OCI-LY7 (cell line): ENCODE measurements around the gene PPHLN1. TPM values are rescaled to one million over a fixed set of nuclear protein-coding genes. Genes with fewer than 3 reads are reported as not detected.

Experiments used
- BruUV-seq: library from RNA; stranded (reverse); fragments of 400-500 nt; replicated peaks from 2 replicates; lab custom pipeline; 2021; lab: Mats Ljungman, UMichigan
- CTCF ChIA-PET: fragments of 300-600 bp; sonication (Branson Sonifier 250); formaldehyde crosslinking; loops from one replicate; lab custom pipeline; 2022; ENCODE audit warnings: antibody characterized with exemption; ENCODE audit not compliant: unreplicated experiment; lab: Charles Lee
- POLR2A ChIA-PET: fragments of 300-600 bp; sonication (Branson Sonifier 250); formaldehyde crosslinking; loops from one replicate; lab custom pipeline; 2022; ENCODE audit warnings: antibody characterized with exemption; lab: Charles Lee
- DNase-seq: peaks from one replicate; pipeline ENCODE4 v3.0.0-alpha.2; 2015; ENCODE audit warnings: low spot score
- H2AFZ ChIP-seq: fragments of 200-600 bp; sonication (generic), shearing (Covaris generic); 2 replicates; pipeline ENCODE4 v1.6.1; 2014; ENCODE audit warnings: mild to moderate bottlenecking, antibody characterized with exemption, low read length, moderate library complexity
- H3K27ac ChIP-seq: fragments of 200-600 bp; sonication (generic); 2 replicates; pipeline ENCODE4 v1.5.1; 2014; ENCODE audit warnings: mixed run types, low read depth, mild to moderate bottlenecking, moderate library complexity, low read length, inconsistent platforms; ENCODE audit not compliant: poor library complexity, severe bottlenecking
- H3K36me3 ChIP-seq: fragments of 200-600 bp; sonication (generic); 2 replicates; pipeline ENCODE4 v1.6.1; 2014; ENCODE audit warnings: mild to moderate bottlenecking, antibody characterized with exemption, low read length, moderate library complexity, mixed read lengths; ENCODE audit not compliant: insufficient read depth
- H3K4me1 ChIP-seq: fragments of 200-600 bp; sonication (generic); 2 replicates; pipeline ENCODE4 v1.5.1; 2014; ENCODE audit warnings: mild to moderate bottlenecking, low read length; ENCODE audit not compliant: insufficient read depth, poor library complexity, severe bottlenecking
- H3K4me2 ChIP-seq: fragments of 200-600 bp; sonication (generic); 2 replicates; pipeline ENCODE4 v1.6.1; 2014; ENCODE audit warnings: mild to moderate bottlenecking, low read length
- H3K4me3 ChIP-seq: fragments of 200-600 bp; sonication (generic); 2 replicates; pipeline ENCODE4 v1.5.1; 2014; ENCODE audit warnings: mild to moderate bottlenecking, low read depth, low read length; ENCODE audit not compliant: poor library complexity, severe bottlenecking
- H3K79me2 ChIP-seq: fragments of 200-600 bp; sonication (generic); 2 replicates; pipeline ENCODE4 v1.6.1; 2016; ENCODE audit warnings: low read depth, mild to moderate bottlenecking, low read length, moderate library complexity, mixed read lengths; ENCODE audit not compliant: insufficient read depth
- H3K9me2 ChIP-seq: fragments of 200-600 bp; sonication (generic); 2 replicates; pipeline ENCODE4 v1.6.1; 2016; ENCODE audit warnings: mild to moderate bottlenecking, low read length, mixed read lengths; ENCODE audit not compliant: insufficient read depth
- H3K9me3 ChIP-seq: fragments of 200-600 bp; sonication (generic); 2 replicates; pipeline ENCODE4 v1.6.1; 2014; ENCODE audit warnings: mild to moderate bottlenecking, mixed run types, low read length, mixed read lengths
- H4K20me1 ChIP-seq: fragments of 200-600 bp; sonication (generic); 2 replicates; pipeline ENCODE4 v1.6.1; 2014; ENCODE audit warnings: mild to moderate bottlenecking, antibody characterized with exemption, low read length, moderate library complexity, mixed read lengths; ENCODE audit not compliant: insufficient read depth
- CTCF ChIP-seq: fragments of 200-600 bp; sonication (generic); conservative IDR thresholded peaks from 2 replicates; pipeline ENCODE4 v1.5.1; 2014; ENCODE audit warnings: mild to moderate bottlenecking, antibody characterized with exemption, low read length, moderate library complexity, mixed read lengths
- EZH2phosphoT487 ChIP-seq: fragments of 200-600 bp; sonication (generic); IDR thresholded peaks from 2 replicates; pipeline ENCODE4 v1.6.1; 2018; ENCODE audit warnings: low read depth, borderline replicate concordance, mild to moderate bottlenecking, mixed run types, antibody characterized with exemption, low read length, moderate library complexity, mixed read lengths
- intact Hi-C: fragments of 100-400 bp; cut with micrococcal nuclease; formaldehyde crosslinking; loops from one replicate; pipeline ENCODE4 v1.10.0; 2022; ENCODE audit not compliant: unreplicated experiment
- total RNA-seq, 2 experiments: library from RNA; depleted of rRNA in 1 of 2; stranded (reverse); fragments of >200 nt in 1 of 2; shearing (Covaris generic) in 1 of 2; gene quantifications; 2 replicates each; pipeline ENCODE4 v1.2.3, GENCODE V29; 2014 to 2022

Gene PPHLN1
- total RNA-seq, 2 experiments from 2014 or later: 95.3 to 97.6 TPM

- Histone ChIP-seq H2AFZ (no peak overlapping the region), H4K20me1 (no peaks in the 10 kb centered on the region; the same call in 1 of the 2 replicates), H3K79me2 (peaks cover 24% of the 10 kb centered on the region; the same call in 1 of the 2 replicates), H3K36me3 (peaks cover 93% of the 10 kb centered on the region), H3K4me1 (peaks cover 8% of the 10 kb centered on the region), H3K9me2 (no peaks in the 10 kb centered on the region), H3K27ac (no peak overlapping the region), H3K4me3 (no peak overlapping the region), H3K9me3 (no peaks in the 10 kb centered on the region), H3K4me2 (no peak overlapping the region)
- TF ChIP-seq EZH2phosphoT487: no peak
- no peak for TF ChIP-seq CTCF
- intact Hi-C loops: no loop called here
- POLR2A ChIA-PET: interaction anchor here (0.6 to 1.0 kb wide), 2 partner anchors 15 to 17 kb away, joined by 3 to 4 read pairs; no protein-coding TSS in a partner anchor
- BruUV-seq: no TSS peak
- DNase-seq: no peak
- CTCF ChIA-PET: no interaction called here
Measured at GRCh38 chr12:42356344-42356743, 30.4 kb downstream of the PPHLN1 start.

GRCh38 chr12:42360747-42361403 is 34.9 kb downstream of the PPHLN1 start:
- Histone ChIP-seq H3K4me3 (no peak overlapping the region), H3K27ac (no peak overlapping the region), H3K79me2 (peaks cover 8% of the 10 kb centered on the region; the same call in 1 of the 2 replicates), H4K20me1 (no peaks in the 10 kb centered on the region; the same call in 1 of the 2 replicates), H3K9me3 (no peaks in the 10 kb centered on the region), H3K4me2 (no peak overlapping the region), H3K36me3 (peaks cover 71% of the 10 kb centered on the region), H3K4me1 (peaks cover 8% of the 10 kb centered on the region), H2AFZ (no peak overlapping the region), H3K9me2 (no peaks in the 10 kb centered on the region)
- no peak for DNase-seq
- CTCF ChIA-PET: no interaction called here
- intact Hi-C loops: no loop called here
- no TSS peak for BruUV-seq
- TF ChIP-seq CTCF (no peak), EZH2phosphoT487 (no peak)
- POLR2A ChIA-PET: interaction anchor here (0.6 to 1.7 kb wide), 7 partner anchors 9 to 651 kb away, joined by 3 to 6 read pairs (median 3); no protein-coding TSS in a partner anchor
